Smooth muscle cell of the pulmonary artery (primary cell): ENCODE measurements around the gene TREM2. TPM values are rescaled to one million over a fixed set of nuclear protein-coding genes. Genes with fewer than 3 reads are reported as not detected.

Experiments
- total RNA-seq: library from RNA; depleted of rRNA; stranded (reverse); fragments of >200 nt; gene quantifications from 2 replicates; pipeline ENCODE4 v1.2.3, GENCODE V29; 2014

TREM2 gene
- not detected in 2 replicates for total RNA-seq

GRCh38 chr6:41162687-41163418, at the start of gene TREM2:
TREM2 (minus strand) TSS chr6:41163116; CDS start chr6:41163082, 34 bp downstream.

DNA sequence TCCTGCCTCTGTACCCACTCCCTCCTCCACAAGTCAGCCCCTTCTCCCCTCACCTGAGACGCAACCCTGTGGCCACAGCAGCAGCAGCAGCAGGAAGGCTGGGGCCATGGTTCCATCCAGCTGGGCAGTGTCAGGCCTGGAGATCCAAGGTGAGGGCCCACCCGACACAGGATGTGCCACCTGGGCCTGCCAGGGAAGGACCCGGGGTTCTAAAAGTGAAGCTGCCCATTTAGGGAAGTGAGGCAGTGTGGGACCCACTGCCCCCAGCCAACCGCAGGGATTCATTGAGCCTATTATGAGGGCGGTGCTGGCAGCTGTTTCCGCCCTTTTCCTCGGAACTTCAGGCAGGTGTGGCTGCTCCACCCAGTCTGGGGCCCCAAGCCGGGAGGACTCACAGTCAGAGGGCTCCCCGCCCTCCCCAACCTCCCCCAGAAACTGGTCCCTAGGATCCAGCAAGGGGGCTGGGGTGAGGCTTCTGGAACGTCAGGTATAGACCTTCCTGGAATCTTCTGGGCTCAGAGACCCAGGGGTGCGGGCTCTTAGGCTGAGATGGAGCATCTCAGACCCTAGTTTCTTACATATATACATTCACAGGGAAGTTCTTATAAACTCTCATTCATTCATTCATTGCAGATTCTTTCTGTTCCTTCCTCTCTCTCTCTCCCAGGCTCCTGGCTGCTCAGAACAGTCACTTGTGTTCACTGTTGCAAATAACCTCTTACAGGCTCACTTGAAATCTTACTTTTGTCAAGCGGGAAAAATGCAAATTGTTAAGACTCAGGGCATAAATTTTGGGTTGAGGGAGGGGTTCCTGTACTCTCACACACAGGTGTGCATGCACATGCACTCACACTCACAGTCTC, 38.2 kb upstream of the TREM2 start, which contains the start of gene TREML2:
Gene TREML2 (minus strand): TSS at position 249 of the 863 bp plus-strand sequence. CDS start 141 bp downstream, at position 108.

GRCh38 chr6:41153992-41154625, 8.8 kb downstream of the TREM2 start, which contains the start of gene TREML1:
TREML1 (minus strand) TSS chr6:41154347; CDS start chr6:41154288, 59 bp downstream.

Other genes with a start within 250 kb of the TREM2 start
- under 0.01 and 0.07 TPM in 2 replicates for gene UNC5CL, start 123.9 kb downstream of the TREM2 start, total RNA-seq
- gene TSPO2, start 120.6 kb downstream of the TREM2 start, total RNA-seq = not detected in 2 replicates
- gene APOBEC2, start 109.9 kb downstream of the TREM2 start, total RNA-seq = not detected in 2 replicates
- gene OARD1, start 90.8 kb downstream of the TREM2 start, total RNA-seq = 7.5 and 8.5 TPM in 2 replicates
- 16.3 and 20.3 TPM in 2 replicates for gene NFYA, start 90.1 kb downstream of the TREM2 start, total RNA-seq
- gene TREML1, start 8.8 kb downstream of the TREM2 start, total RNA-seq = not detected in 2 replicates
- 0.07 TPM in 1 of 2 replicates, not detected in the other for gene TREML2, start 38.0 kb upstream of the TREM2 start, total RNA-seq
- gene TREML4, start 65.2 kb upstream of the TREM2 start, total RNA-seq = not detected in 2 replicates
- 1.5 and 19.5 TPM in 2 replicates for gene TREM1, start 123.6 kb upstream of the TREM2 start, total RNA-seq
- not detected in 2 replicates for gene NCR2, start 172.5 kb upstream of the TREM2 start, total RNA-seq